ENCODE results near the gene CNIH3. TPM values are rescaled to one million over a fixed set of nuclear protein-coding genes. Genes with fewer than 3 reads are reported as not detected.

CNIH3 gene
- total and polyA plus RNA-seq, 2 of the 4 experiments (the other 2 are of a cell fraction) = 2.0 to 2.9 TPM

DNA sequence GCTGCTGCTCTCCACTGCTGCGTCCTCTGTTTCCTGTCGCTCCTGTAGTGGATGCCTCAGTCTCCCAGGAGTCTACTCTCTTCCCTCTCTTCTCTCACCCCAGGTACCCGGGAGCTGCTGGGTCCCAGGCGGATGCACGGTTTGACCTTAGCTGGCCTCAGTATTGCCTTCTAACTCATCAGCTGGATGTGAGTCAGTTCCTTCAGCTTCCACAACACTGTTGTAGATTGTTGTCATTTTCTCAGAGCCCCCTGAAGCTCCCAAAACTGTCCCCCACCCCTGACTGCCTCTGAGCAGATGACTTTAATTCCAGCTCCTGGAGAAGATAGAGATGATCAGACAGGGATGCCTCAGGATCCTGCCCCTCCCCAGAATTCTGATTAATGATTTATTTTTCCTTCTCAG is 7.2 kb downstream of the CNIH3 start:
- intact Hi-C loops (cut with micrococcal nuclease) = no loop called here
- POLR2A ChIA-PET (ENCODE audit: unreplicated experiment) = interaction anchor here (0.5 to 0.6 kb wide), 2 partner anchors 14 to 150 kb away, joined by 3 read pairs; no protein-coding TSS in a partner anchor
- Histone ChIP-seq H3K14ac (replicated peaks; ENCODE audit: low read depth, low read length) (peak overlapping the region; percentile 89), H3K18ac (ENCODE audit: low read depth, low read length) (no peak overlapping the region), H4K5ac (ENCODE audit: low read depth, low read length) (no peak overlapping the region; the same call in 1 of the 2 replicates), H3K4me3 (ENCODE audit: insufficient read depth, low read depth, low read length) (no peak overlapping the region), H2AFZ (replicated peaks; ENCODE audit: low read length, poor library complexity) (peak overlapping the region; percentile 69), H3K4me2 (ENCODE audit: low read depth, low read length) (no peak overlapping the region), H4K20me1 (ENCODE audit: insufficient read depth, low read length) (peaks cover 3% of the 10 kb centered on the region; the same call in 1 of the 2 replicates), H2AK9ac (replicated peaks; ENCODE audit: low read depth, low read length, poor library complexity) (no peak overlapping the region), H3K9me3 (ENCODE audit: control insufficient read depth, insufficient read depth, low read length) (no peaks in the 10 kb centered on the region), H3K27me3 (ENCODE audit: control insufficient read depth, insufficient read depth, low read length) (peaks cover 4% of the 10 kb centered on the region; the same call in 1 of the 2 replicates), H3K36me3 (ENCODE audit: control insufficient read depth, insufficient read depth, low read length) (no peaks in the 10 kb centered on the region), H2BK120ac (ENCODE audit: low read depth, low read length) (peak overlapping the region; percentile 89), H2BK20ac (ENCODE audit: low read depth, low read length) (peak overlapping the region; percentile 87; the same call in 1 of the 2 replicates), H3K4me1 (ENCODE audit: control insufficient read depth, insufficient read depth, low read length) (peaks cover 20% of the 10 kb centered on the region), H4K8ac (ENCODE audit: low read depth in 2 of 2, low read length in 2 of 2) (peak overlapping the region in 1 of 2 experiments; percentile 90; a peak in 3 of 4 replicates), H3K9ac (ENCODE audit: low read depth, low read length) (no peak overlapping the region), H3K56ac (ENCODE audit: extremely low read depth, insufficient read depth, low read length) (peak overlapping the region; percentile 29; the same call in 1 of the 2 replicates), H2BK5ac (ENCODE audit: low read depth, low read length, poor library complexity, severe bottlenecking) (peak overlapping the region; percentile 73), H3K27ac (ENCODE audit: insufficient read depth, low read length) (no peak overlapping the region; the same call in 1 of the 2 replicates), H3K9me1 (ENCODE audit: insufficient read depth, low read length) (peaks cover 26% of the 10 kb centered on the region), H2BK15ac (ENCODE audit: low read depth, low read length) (peak overlapping the region; percentile 57; the same call in 2 of the 3 replicates), H3K79me1 (ENCODE audit: low read depth in 1 of 2, low read length in 2 of 2) (peaks cover 0 to 36% of the 10 kb centered on the region in 2 experiments; a peak in 2 of 4 replicates), H3K4ac (ENCODE audit: low read depth, low read length) (peak overlapping the region; percentile 88), H4K91ac (ENCODE audit: insufficient read depth, low read depth, low read length) (peak overlapping the region; percentile 65), H2AK5ac (ENCODE audit: low read depth, low read length) (peak overlapping the region; percentile 95), H3K23ac (ENCODE audit: low read depth, low read length) (peak overlapping the region; percentile 55)
- no CpG with 5 or more reads among the region's 5 CpGs for WGBS, 2 experiments (ENCODE audit: extremely low coverage in 2 of 2, insufficient read length in 1 of 2)
- in situ Hi-C loops (cut with MboI; ENCODE audit: low sequenced_read_pairs) = no loop called here
- CTCF ChIA-PET = no interaction called here
- TF ChIP-seq RCOR1 (IDR thresholded peaks at IDR 0.05; ENCODE audit: insufficient replicate concordance, low read length) = peak; percentile 40
- TF ChIP-seq, protein P1, sequence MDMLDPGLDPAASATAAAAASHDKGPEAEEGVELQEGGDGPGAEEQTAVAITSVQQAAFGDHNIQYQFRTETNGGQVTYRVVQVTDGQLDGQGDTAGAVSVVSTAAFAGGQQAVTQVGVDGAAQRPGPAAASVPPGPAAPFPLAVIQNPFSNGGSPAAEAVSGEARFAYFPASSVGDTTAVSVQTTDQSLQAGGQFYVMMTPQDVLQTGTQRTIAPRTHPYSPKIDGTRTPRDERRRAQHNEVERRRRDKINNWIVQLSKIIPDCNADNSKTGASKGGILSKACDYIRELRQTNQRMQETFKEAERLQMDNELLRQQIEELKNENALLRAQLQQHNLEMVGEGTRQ (IDR thresholded peaks at IDR 0.05; ENCODE audit: low read depth, low read length) = no peak
- TF ChIP-seq, protein P2, sequence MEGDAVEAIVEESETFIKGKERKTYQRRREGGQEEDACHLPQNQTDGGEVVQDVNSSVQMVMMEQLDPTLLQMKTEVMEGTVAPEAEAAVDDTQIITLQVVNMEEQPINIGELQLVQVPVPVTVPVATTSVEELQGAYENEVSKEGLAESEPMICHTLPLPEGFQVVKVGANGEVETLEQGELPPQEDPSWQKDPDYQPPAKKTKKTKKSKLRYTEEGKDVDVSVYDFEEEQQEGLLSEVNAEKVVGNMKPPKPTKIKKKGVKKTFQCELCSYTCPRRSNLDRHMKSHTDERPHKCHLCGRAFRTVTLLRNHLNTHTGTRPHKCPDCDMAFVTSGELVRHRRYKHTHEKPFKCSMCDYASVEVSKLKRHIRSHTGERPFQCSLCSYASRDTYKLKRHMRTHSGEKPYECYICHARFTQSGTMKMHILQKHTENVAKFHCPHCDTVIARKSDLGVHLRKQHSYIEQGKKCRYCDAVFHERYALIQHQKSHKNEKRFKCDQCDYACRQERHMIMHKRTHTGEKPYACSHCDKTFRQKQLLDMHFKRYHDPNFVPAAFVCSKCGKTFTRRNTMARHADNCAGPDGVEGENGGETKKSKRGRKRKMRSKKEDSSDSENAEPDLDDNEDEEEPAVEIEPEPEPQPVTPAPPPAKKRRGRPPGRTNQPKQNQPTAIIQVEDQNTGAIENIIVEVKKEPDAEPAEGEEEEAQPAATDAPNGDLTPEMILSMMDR (conservative IDR thresholded peaks at IDR 0.05; ENCODE audit: low read depth, low read length) = no peak
- TF ChIP-seq BHLHE40 (IDR thresholded peaks at IDR 0.05; ENCODE audit: low read depth, low read length) = no peak
- 0 out of 2 replicates have a peak, but pooled peaks have one; percentile 22 for TF ChIP-seq FOS (IDR thresholded peaks at IDR 0.05; ENCODE audit: low read depth, low read length)
- no peak for TF ChIP-seq MAFK (IDR thresholded peaks at IDR 0.05; ENCODE audit: low read depth, low read length)
- TF ChIP-seq RFX5 (IDR thresholded peaks at IDR 0.05; ENCODE audit: low read depth, low read length) = no peak
- TF ChIP-seq RAD21 (IDR thresholded peaks at IDR 0.05; ENCODE audit: low read length) = no peak
- no peak for TF ChIP-seq POLR2A (IDR thresholded peaks at IDR 0.05; ENCODE audit: low read depth, low read length)
- peak; percentile 21; the same call in 1 of the 2 replicates for TF ChIP-seq CEBPB (IDR thresholded peaks at IDR 0.05; ENCODE audit: low read depth, low read length)
- TF ChIP-seq MAZ (IDR thresholded peaks at IDR 0.05; ENCODE audit: borderline replicate concordance, low read depth, low read length) = no peak
- no peak for TF ChIP-seq MXI1 (IDR thresholded peaks at IDR 0.05; ENCODE audit: borderline replicate concordance, low read depth, low read length)
- no peak for TF ChIP-seq CHD1 (IDR thresholded peaks at IDR 0.05; ENCODE audit: low read depth, low read length)
- peak; percentile 85 for DNase-seq
- no TSS peak for BruUV-seq (replicated peaks)
- dilution Hi-C loops (cut with HindIII; ENCODE audit: low sequenced_read_pairs, unreplicated experiment) = no loop called here
- ATAC-seq (ENCODE audit: low read depth) = peak; percentile 58

All from IMR-90 (cell line).